Aorta (tissue), 5 donors: Measurements from ENCODE around the gene BRD3. TPM values are rescaled to one million over a fixed set of nuclear protein-coding genes. Genes with fewer than 3 reads are reported as not detected.

Source experiments
- ATAC-seq: fragments of 200-7000 bp; cut with Tn5 transposase; one replicate; pipeline ENCODE4 v1.9.1; 2022; ENCODE audit warnings: moderate library complexity; ENCODE audit not compliant: low FRiP score
- DNase-seq, 2 donors: peaks; one replicate each; pipeline ENCODE4 v3.0.0-alpha.2; 2020
- H3K27ac ChIP-seq, 2 donors: one replicate each; pipeline ENCODE4 v1.5.1; 2013; ENCODE audit warnings: low read length in 2 of 2, mild to moderate bottlenecking in 2 of 2, moderate library complexity in 2 of 2, control low read depth in 1 of 2, inconsistent platforms in 1 of 2, low read depth in 1 of 2
- H3K27me3 ChIP-seq, 2 donors: one replicate each; pipeline ENCODE4 v1.6.1; 2013; ENCODE audit warnings: control low read depth in 1 of 2, low read length in 1 of 2, mild to moderate bottlenecking in 1 of 2, moderate library complexity in 1 of 2; ENCODE audit not compliant: insufficient read depth in 2 of 2, control insufficient read depth in 1 of 2
- H3K36me3 ChIP-seq, 2 donors: one replicate each; pipeline ENCODE4 v1.6.1; 2013; ENCODE audit warnings: control low read depth in 1 of 2, low read length in 1 of 2, mild to moderate bottlenecking in 1 of 2; ENCODE audit not compliant: insufficient read depth in 2 of 2, control insufficient read depth in 1 of 2
- H3K4me1 ChIP-seq, 2 donors: one replicate each; pipeline ENCODE4 v1.6.1; 2013; ENCODE audit warnings: low read length in 2 of 2, control low read depth in 1 of 2, mild to moderate bottlenecking in 1 of 2, moderate library complexity in 1 of 2; ENCODE audit not compliant: insufficient read depth in 2 of 2, control insufficient read depth in 1 of 2
- H3K4me3 ChIP-seq, 2 donors: one replicate each; pipeline ENCODE4 v1.5.1; 2013; ENCODE audit warnings: low read length in 2 of 2, control low read depth in 1 of 2, mild to moderate bottlenecking in 1 of 2
- H3K9me3 ChIP-seq: one replicate; pipeline ENCODE4 v1.6.1; 2013; ENCODE audit warnings: mild to moderate bottlenecking, low read length; ENCODE audit not compliant: control insufficient read depth
- WGBS, 2 donors: extraction: QIAGEN DNeasy Blood & Tissue Kit; methylation state at CpG; one replicate each; pipeline ENCODE4 v1.1.7; 2013; 5-methylcytosine and 5-hydroxymethylcytosine counted together
- intact Hi-C, 2 donors: fragments of 100-400 bp; cut with DNase I; formaldehyde crosslinking; loops; one replicate each; pipeline versions ENCODE4 v1.14.2 to v1.15.0; 2022
- polyA plus RNA-seq, 2 donors: library from polyadenylated mRNA; stranded (reverse); fragments of 200-250 nt; gene quantifications; one replicate each; pipeline ENCODE4 v1.2.3, GENCODE V29; 2013
- total RNA-seq, 2 donors: library from RNA; stranded (reverse); fragmentation: NEBNext Ultra II Directional; extraction: Animal tissue kit (Norgen Biotek cat#: 25700); gene quantifications; one replicate each; pipeline ENCODE4 v1.2.1, GENCODE V29; 2021
- donor health status: healthy with polysubstance abuse.
- donor health status: Bipolar disorder and iron deficiency.
- donor health status: DM: no; HTN: no; CAD: no.
- donor health status: DM: no; HTN: no; CAD: no.
- donor health status: DM: yes; HTN: yes; CAD: no.

Gene BRD3
- total and polyA plus RNA-seq, 4 donors: 6.6 to 38.0 (median 19.5) TPM

DNA sequence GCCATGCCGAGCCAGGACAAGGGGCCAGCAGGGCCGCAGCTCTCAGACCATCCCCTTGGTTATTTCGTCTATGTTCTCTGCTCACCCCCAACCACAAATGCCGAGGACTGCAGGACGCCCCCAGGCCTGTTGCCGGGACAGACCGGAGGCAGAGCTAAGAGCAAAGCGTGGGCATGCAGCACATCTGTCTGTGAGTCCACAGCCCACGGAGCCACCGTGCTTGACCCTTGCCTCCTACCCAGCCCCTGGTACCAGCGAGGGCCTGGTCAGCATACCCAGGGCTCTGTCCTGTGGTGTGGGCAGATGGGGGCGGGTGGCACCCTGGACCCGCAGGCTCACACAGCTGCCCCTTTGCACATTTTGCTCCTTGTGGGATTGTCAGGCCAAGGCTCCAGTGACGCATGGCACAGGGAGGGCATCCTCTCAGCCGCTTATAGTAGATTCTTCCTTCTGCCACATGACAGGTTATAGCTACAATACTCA, 4.7 kb downstream of the BRD3 start:
- WGBS, 2 donors: 87 to 90% methylated on average over 15 of the region's 15 CpGs
- H3K27me3 ChIP-seq: no peaks in the 10 kb centered on the region
- H3K9me3 ChIP-seq: no peaks in the 10 kb centered on the region
- no peaks in the 10 kb centered on the region for H3K4me1 ChIP-seq
- ATAC-seq (no peak), DNase-seq (peak in 1 of 2 donors; percentile 60)
- intact Hi-C loops: loop anchor here in 1 of 2 donors (10.0 kb wide), 1 partner anchor 262 kb away; the partner anchor contains the start of gene RXRA
- no peak overlapping the region for H3K27ac ChIP-seq
- no peaks in the 10 kb centered on the region for H3K36me3 ChIP-seq
- H3K4me3 ChIP-seq: no peak overlapping the region

DNA sequence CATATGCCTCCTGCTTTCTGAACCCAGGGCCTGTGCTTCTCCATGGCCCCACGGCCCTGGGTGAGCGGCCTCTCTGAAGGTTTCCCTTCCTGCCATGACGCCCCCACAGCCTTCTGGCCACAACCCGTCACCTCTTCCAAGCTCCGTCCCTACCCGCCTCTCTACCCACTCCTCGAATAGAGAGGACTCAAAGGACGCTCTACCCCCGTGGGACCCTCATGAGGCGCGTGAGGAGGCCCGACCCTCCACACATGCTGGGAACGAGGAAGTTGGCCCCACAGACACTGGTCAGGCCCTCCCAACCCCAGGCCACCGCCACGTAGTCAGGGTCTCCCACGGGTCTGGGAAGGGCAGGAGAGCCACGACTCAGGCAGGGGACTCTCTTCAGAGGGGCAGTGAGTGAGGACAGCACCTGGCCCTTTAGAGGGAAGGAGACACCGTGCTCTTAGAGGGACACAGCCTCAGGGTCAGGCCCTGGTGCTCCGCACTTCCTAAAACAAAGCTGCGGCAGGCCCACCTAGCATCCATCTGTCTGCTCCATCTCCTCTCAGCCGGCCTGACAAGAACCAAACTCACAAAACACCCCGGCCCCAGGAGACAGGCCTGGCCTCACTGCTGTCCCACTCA, 5.3 kb downstream of the BRD3 start:
- 83 to 86% methylated on average over 22 of the region's 22 CpGs for WGBS, 2 donors
- Histone ChIP-seq H3K27ac (no peak overlapping the region), H3K4me1 (no peaks in the 10 kb centered on the region), H3K36me3 (no peaks in the 10 kb centered on the region), H3K27me3 (no peaks in the 10 kb centered on the region), H3K9me3 (no peaks in the 10 kb centered on the region), H3K4me3 (no peak overlapping the region)
- DNase-seq (no peak), ATAC-seq (no peak)
- intact Hi-C loops: loop anchor here in 1 of 2 donors (10.0 kb wide), 1 partner anchor 262 kb away; the partner anchor contains the start of gene RXRA

DNA sequence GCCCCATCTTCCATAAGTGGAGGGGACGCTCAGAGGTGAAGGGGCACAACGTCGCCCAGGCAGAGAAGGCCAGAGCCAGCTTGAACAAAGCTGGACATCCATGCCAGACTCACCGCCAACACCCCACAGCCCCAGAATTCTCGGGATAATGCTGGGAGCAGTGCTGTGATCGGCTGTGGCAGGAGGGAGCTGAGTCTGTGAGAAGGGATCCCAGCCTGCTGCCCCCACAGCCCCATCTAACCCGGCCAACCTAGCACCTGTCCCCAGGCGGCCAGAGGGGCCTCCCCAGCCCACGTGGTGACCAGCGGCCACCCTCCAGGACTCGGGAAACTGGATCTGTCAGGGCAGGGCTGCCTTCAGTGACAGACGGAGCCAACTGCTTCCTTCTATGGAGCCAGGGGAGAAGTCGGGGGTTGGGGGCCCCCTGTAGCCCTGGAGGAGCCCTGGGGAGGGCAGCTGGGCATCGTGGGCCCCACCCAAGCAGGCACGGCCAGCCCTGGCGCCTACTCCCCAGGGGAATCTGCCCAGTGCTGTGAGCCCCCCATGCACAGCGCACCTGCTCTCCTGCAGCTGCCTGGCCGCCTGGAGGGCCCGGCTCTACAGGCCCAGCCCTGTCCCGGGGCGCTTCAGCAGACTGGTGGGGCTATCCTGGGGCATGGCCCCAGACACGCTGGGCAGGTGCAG, 6.0 kb downstream of the BRD3 start:
- Histone ChIP-seq H3K4me1 (no peaks in the 10 kb centered on the region), H3K9me3 (no peaks in the 10 kb centered on the region), H3K27me3 (no peaks in the 10 kb centered on the region), H3K27ac (no peak overlapping the region), H3K4me3 (no peak overlapping the region), H3K36me3 (no peaks in the 10 kb centered on the region)
- ATAC-seq (no peak), DNase-seq (peak in 1 of 2 donors; percentile 69)
- WGBS, 2 donors: 77 to 81% methylated on average over 21 to 22 of the region's 22 CpGs
- intact Hi-C loops: loop anchor here in 1 of 2 donors (10.0 kb wide), 1 partner anchor 263 kb away; the partner anchor contains the start of gene RXRA

- intact Hi-C loops: loop anchor here in 1 of 2 donors (10.0 kb wide), 1 partner anchor 264 kb away; the partner anchor contains the start of gene RXRA
- Histone ChIP-seq H3K36me3 (no peaks in the 10 kb centered on the region), H3K27ac (no peak overlapping the region), H3K4me3 (no peak overlapping the region), H3K4me1 (no peaks in the 10 kb centered on the region), H3K27me3 (no peaks in the 10 kb centered on the region), H3K9me3 (no peaks in the 10 kb centered on the region)
- 84 to 88% methylated on average over 4 of the region's 4 CpGs for WGBS, 2 donors
- ATAC-seq (no peak), DNase-seq (no peak)
These were observed 6.7 kb downstream of the BRD3 start for GRCh38 chr9:134061019-134061687.

DNA sequence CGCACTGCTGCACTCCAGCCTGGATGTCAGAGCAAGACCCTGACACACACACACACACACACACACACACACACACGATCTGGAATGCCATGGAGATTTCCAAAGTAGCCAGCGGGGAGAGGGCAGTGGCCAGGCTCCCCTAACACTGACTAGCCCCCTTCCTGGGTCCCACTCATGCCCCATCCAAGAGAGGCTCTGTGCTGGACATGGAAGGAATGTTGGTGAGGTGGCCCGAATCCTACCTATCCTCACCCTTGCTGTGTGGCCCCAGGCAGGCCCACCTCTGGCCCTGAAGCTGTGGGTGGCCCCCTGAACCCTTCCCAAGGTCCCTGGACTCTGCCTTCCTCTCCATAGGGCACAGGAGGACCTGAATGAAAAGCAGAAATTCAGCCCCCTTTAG, 7.3 kb downstream of the BRD3 start:
- intact Hi-C loops: loop anchor here in 1 of 2 donors (10.0 kb wide), 1 partner anchor 264 kb away; the partner anchor contains the start of gene RXRA
- no peak overlapping the region for H3K4me3 ChIP-seq
- ATAC-seq (no peak), DNase-seq (no peak)
- no peak overlapping the region for H3K27ac ChIP-seq
- H3K36me3 ChIP-seq: no peaks in the 10 kb centered on the region
- no peaks in the 10 kb centered on the region for H3K27me3 ChIP-seq
- 78 to 79% methylated on average over 4 of the region's 4 CpGs for WGBS, 2 donors
- H3K9me3 ChIP-seq: no peaks in the 10 kb centered on the region
- no peaks in the 10 kb centered on the region for H3K4me1 ChIP-seq

GRCh38 chr9:134059661-134060395, 8.0 kb downstream of the BRD3 start:
- Histone ChIP-seq H3K4me3 (no peak overlapping the region), H3K9me3 (no peaks in the 10 kb centered on the region), H3K36me3 (no peaks in the 10 kb centered on the region), H3K27me3 (no peaks in the 10 kb centered on the region), H3K27ac (no peak overlapping the region), H3K4me1 (no peaks in the 10 kb centered on the region)
- DNase-seq (peak; percentile 63 to 70), ATAC-seq (no peak)
- intact Hi-C loops: loop anchor here in 1 of 2 donors (10.0 kb wide), 1 partner anchor 265 kb away; the partner anchor contains the start of gene RXRA
- 86 to 90% methylated on average over 17 of the region's 17 CpGs for WGBS, 2 donors

DNA sequence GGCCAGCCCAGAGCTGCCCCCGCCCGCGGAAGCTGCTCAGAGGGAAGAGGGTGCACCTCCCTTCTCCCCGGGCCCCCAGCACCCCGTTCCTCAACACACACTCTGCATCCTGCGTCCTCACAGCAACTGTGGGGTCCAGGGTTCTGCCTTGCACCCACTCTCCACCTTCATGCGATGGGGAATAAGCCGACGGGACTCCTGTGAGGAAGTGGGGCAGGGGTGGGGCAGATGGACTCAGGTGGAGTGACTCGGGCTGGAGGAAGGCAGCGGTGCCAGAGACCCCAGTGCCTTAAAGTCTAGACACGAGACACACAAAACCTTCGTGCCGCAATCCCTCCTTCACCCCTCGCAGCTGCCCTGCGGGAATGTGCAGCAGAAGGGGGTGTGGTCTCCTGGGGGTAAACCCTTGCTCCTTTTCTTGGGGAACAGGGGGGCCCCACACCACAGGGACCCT, 8.6 kb downstream of the BRD3 start:
- H3K27me3 ChIP-seq: no peaks in the 10 kb centered on the region
- intact Hi-C loops: no loop called here

DNA sequence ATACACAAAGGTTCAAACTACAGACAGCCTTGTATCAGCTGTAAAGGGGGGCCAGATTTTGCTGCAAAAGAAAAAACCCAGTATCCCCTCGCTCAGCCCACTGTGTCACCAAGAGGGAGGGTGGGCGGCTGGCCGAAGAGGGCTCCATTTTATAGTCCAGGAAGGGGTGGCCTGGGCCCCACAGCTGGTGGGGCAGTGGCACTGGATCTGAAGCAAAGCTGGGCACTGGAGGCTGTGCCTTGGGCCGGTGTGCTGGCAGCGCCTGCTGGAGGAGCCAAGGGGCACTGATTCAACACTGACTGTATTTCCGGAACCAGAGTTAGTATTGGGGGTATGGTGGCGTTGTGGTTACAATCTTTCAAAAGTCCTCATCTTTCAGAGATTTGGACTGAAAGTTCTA, 9.1 kb downstream of the BRD3 start:
- no peaks in the 10 kb centered on the region for H3K27me3 ChIP-seq
- ATAC-seq (no peak), DNase-seq (peak in 1 of 2 donors; percentile 66)
- H3K9me3 ChIP-seq: no peaks in the 10 kb centered on the region
- intact Hi-C loops: no loop called here
- no peak overlapping the region for H3K27ac ChIP-seq
- WGBS, 2 donors: 67 to 74% methylated on average over 7 of the region's 7 CpGs
- H3K4me1 ChIP-seq: no peaks in the 10 kb centered on the region
- H3K4me3 ChIP-seq: no peak overlapping the region
- no peaks in the 10 kb centered on the region for H3K36me3 ChIP-seq

More for the DNA sequence above, 8.6 kb downstream of the BRD3 start:
- no peak overlapping the region for H3K4me3 ChIP-seq
- no peak overlapping the region for H3K27ac ChIP-seq
- no peaks in the 10 kb centered on the region for H3K36me3 ChIP-seq
- H3K4me1 ChIP-seq: no peaks in the 10 kb centered on the region
- WGBS, 2 donors: 91 to 92% methylated on average over 16 of the region's 16 CpGs
- H3K9me3 ChIP-seq: no peaks in the 10 kb centered on the region
- ATAC-seq: no peak
- DNase-seq: peak in 1 of 2 donors; percentile 57
